ENCODE data around the gene TMEM30A.

The TMEM30A gene

DNA sequence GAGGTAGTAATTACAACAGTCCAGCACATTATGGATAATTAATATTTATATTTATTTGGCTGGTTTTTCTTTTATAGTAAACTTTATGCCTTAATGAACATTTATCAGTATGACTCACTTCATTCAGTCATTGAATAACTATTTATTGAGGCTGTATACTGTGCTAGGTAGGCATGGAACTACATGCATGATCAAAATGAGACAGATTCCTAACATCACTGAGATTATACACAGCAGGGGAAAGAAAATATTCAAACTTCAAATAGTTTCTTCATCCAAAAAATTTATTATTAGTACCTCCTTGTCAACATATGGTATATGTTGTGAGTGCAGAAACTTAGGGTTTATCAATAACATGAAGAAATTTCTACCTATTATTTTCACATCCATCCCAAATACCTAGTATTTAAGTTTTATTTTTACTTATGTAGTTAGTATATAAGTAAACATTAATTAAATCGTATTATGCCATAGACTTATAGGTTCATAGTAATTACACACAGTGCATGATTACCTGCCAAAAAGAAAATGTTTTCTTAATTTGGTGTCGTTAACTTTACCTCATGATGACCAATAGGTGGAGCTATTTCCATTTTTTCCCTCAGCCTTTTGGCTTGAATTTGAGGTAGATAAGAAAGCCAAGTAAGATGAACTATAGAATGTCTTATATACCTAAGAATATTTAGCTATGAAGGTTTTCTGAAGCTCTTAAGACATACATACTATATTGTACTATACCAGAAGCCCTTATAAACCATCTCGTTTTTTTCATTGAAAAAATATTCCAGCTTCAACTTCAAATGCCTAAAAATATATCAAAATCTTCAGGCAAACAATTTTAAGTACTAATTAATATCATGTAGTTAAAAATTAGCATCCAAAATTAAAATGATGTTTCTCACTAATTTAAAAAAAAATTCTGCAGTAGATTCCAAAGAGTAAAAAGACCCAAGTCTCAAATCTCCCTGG, 12.5 kb upstream of the TMEM30A start:
- peak; percentile 65 for DNase-seq (ENCODE audit: low read depth)
- no peak overlapping the region for H3K4me3 ChIP-seq (ENCODE audit: low read depth, low read length)
- TF ChIP-seq, protein P1, sequence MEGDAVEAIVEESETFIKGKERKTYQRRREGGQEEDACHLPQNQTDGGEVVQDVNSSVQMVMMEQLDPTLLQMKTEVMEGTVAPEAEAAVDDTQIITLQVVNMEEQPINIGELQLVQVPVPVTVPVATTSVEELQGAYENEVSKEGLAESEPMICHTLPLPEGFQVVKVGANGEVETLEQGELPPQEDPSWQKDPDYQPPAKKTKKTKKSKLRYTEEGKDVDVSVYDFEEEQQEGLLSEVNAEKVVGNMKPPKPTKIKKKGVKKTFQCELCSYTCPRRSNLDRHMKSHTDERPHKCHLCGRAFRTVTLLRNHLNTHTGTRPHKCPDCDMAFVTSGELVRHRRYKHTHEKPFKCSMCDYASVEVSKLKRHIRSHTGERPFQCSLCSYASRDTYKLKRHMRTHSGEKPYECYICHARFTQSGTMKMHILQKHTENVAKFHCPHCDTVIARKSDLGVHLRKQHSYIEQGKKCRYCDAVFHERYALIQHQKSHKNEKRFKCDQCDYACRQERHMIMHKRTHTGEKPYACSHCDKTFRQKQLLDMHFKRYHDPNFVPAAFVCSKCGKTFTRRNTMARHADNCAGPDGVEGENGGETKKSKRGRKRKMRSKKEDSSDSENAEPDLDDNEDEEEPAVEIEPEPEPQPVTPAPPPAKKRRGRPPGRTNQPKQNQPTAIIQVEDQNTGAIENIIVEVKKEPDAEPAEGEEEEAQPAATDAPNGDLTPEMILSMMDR (IDR thresholded peaks at IDR 0.05; ENCODE audit: control insufficient read depth, extremely low read depth, insufficient read depth), result peak; percentile 53

DNA sequence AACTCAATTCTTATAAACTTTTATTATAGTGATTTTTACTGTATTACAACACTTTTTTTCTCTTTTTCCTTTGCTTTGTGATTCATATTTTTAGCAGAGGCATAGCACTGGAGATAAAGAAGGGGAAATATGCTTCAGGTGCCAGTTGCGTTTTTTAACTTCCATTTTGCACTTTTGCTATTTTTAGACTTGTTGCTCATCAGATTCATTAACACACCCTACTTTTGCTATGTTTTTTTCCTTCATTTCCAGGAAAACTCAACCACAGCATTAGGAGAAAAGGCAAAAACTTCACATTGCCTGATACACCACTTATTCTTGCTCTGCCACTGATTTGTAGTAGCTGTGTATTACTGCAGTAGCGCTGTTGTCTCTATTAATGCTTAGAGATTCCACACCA, 8.0 kb upstream of the TMEM30A start:
- DNase-seq (ENCODE audit: low read depth), result no peak
- TF ChIP-seq, protein P1 (IDR thresholded peaks at IDR 0.05; ENCODE audit: control insufficient read depth, extremely low read depth, insufficient read depth), result no peak
- no peak overlapping the region for H3K4me3 ChIP-seq (ENCODE audit: low read depth, low read length)

DNA sequence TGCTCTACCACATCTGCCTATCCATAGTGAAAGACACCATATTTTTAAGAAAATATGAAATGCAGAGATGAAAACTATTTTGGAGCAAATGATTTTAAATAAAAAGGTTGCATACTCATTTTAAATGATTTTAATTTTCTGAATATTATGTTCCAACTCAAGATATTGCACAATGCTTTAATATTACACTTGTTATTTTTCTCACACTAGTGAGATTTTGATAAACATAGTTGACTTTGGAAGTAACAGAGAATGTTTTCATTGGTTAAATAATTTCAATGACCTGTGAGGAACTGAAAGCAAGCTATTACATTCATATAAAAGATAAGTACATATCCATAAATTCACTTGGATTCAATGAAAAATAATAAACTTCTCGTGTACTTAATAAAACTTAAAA, 7.2 kb upstream of the TMEM30A start:
- H3K4me3 ChIP-seq (ENCODE audit: low read depth, low read length), result no peak overlapping the region
- TF ChIP-seq, protein P1 (IDR thresholded peaks at IDR 0.05; ENCODE audit: control insufficient read depth, extremely low read depth, insufficient read depth), result no peak
- no peak for DNase-seq (ENCODE audit: low read depth)

DNA sequence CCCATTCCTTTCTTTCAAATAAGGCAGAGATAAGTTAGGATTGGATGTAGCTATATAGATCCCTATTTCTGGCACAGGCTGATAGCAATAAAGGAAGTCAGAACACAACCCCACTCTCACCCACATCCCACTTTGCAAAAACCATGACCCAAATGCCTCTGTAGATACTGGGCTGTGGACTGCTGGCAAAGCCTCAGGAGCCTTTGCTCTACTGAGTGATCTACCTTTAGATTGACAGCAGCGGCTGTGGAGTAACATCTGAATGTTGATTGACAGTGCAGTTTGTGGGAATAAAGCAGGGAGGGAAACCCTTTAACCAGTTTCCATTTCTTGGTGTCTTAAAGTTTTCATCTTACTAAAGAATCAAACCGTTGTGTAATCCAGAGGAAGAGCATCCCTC, 6.7 kb upstream of the TMEM30A start:
- no peak for DNase-seq (ENCODE audit: low read depth)

DNA sequence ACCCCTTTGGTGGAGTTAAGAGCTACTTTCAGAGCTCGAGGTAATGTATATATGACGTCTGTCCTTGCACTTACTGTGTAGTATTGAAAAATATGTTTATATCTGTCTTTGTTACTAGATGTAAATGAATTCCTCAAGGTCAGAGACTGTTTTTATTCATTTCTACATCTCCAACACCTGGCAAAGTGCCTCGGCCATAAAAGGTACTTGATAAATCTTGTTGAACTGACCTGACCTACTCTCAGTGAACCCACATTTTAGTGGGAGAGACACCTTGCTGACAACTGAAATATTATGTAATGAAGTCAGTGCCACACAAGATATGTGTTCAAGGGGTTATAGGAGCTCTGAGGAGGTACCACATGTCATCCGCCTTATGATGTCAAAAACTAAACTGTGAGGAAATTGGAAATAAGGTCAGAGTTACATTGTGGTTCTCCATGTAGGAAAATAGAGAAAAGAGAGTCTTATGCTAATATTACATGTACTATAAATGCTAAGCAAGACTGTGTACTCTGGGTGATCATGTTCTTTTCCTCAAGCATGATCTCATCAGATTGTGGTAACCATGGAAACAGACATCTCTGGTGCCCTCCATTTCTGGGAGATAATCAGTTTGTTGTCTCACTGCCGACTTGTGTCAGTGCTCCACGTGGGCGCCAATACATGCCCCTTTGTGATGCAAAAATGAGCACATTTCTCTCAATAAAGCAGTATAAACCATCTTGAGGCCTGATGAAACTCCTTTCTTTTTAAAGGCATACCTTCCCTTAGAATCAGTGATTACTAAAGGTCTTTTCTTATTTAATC, 5.7 kb upstream of the TMEM30A start:
- no peak for DNase-seq (ENCODE audit: low read depth)
- no peak overlapping the region for H3K4me3 ChIP-seq (ENCODE audit: low read depth, low read length)

More for the DNA sequence above, 6.7 kb upstream of the TMEM30A start:
- TF ChIP-seq, protein P1 (IDR thresholded peaks at IDR 0.05; ENCODE audit: control insufficient read depth, extremely low read depth, insufficient read depth), result no peak
- H3K4me3 ChIP-seq (ENCODE audit: low read depth, low read length), result no peak overlapping the region

DNA sequence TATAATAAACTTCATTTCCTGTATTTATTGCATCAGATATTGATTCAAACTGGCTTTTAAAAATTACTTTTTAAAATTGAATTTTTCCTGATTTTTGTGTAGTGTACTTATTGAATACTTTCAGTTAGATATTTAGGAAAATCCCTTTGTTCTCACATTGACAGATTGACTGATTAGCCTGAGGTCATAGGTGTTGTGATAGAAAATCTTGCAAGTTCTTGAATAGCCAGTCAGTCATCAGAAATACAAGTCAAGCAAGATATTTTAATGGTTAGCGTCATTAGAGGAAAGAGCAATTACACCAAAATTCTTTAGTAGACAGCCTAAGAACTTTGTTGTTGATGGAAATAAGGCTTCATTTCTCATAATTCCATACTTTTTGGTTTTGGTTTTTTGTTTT, 3.4 kb upstream of the TMEM30A start:
- DNase-seq (ENCODE audit: low read depth), result no peak
- TF ChIP-seq, protein P1 (IDR thresholded peaks at IDR 0.05; ENCODE audit: control insufficient read depth, extremely low read depth, insufficient read depth), result no peak
- H3K4me3 ChIP-seq (ENCODE audit: low read depth, low read length), result no peak overlapping the region

More for the DNA sequence above, 5.7 kb upstream of the TMEM30A start:
- TF ChIP-seq, protein P1 (IDR thresholded peaks at IDR 0.05; ENCODE audit: control insufficient read depth, extremely low read depth, insufficient read depth), result no peak

Measured in LNCaP clone FGC (cell line).